GM12878 (cell line): ENCODE measurements around the gene OPRD1.

Source experiments
- ATF2 ChIP-seq: IDR thresholded peaks from 2 replicates; pipeline ENCODE4 v1.6.1; 2012; ENCODE audit warnings: low read length, inconsistent platforms
- CTCF ChIP-seq, 3 experiments: IDR thresholded peaks in 2 of 3; conservative IDR thresholded peaks in 1 of 3; 2 replicates each; pipeline ENCODE4 v1.5.1; 2011; ENCODE audit warnings: low read depth in 3 of 3, low read length in 3 of 3, mild to moderate bottlenecking in 3 of 3, control low read depth in 2 of 3, moderate library complexity in 2 of 3, inconsistent platforms in 1 of 3, mixed read lengths in 1 of 3; ENCODE audit not compliant: control insufficient read depth in 2 of 3, insufficient read depth in 1 of 3; ENCODE audit errors: extremely low read depth in 1 of 3
- EZH2 ChIP-seq: IDR thresholded peaks from 2 replicates; pipeline ENCODE4 v1.6.1; 2012; ENCODE audit warnings: low read depth, mild to moderate bottlenecking, control low read depth, inconsistent platforms, low read length, borderline replicate concordance; ENCODE audit not compliant: control insufficient read depth
- GABPA ChIP-seq: IDR thresholded peaks from 2 replicates; pipeline ENCODE4 v1.6.1; 2014; ENCODE audit warnings: antibody characterized with exemption, low read depth, mild to moderate bottlenecking, inconsistent platforms
- HDGF ChIP-seq: fragments of 450-650 bp; IDR thresholded peaks from 2 replicates; pipeline ENCODE4 v1.6.1; 2016; ENCODE audit warnings: antibody characterized with exemption
- MAX ChIP-seq: IDR thresholded peaks from 2 replicates; pipeline ENCODE4 v1.6.1; 2012; ENCODE audit warnings: low read depth, low read length, improper control_type of control experiment
- POU2F2 ChIP-seq: IDR thresholded peaks from 3 replicates; pipeline ENCODE4 v1.6.1; 2011; ENCODE audit warnings: low read depth, mild to moderate bottlenecking, low read length, borderline replicate concordance
- SMARCA5 ChIP-seq: fragments of 450-650 bp; IDR thresholded peaks from 2 replicates; pipeline ENCODE4 v1.6.1; 2017; ENCODE audit warnings: mild to moderate bottlenecking
- SUZ12 ChIP-seq: fragments of 200-600 bp; sonication (generic); IDR thresholded peaks from one replicate; pipeline ENCODE4 v1.6.1; 2018; ENCODE audit warnings: antibody characterized with exemption, mild to moderate bottlenecking; ENCODE audit not compliant: unreplicated experiment
- ZBED1 ChIP-seq: IDR thresholded peaks from 2 replicates; pipeline ENCODE4 v1.6.1; 2016; ENCODE audit warnings: borderline replicate concordance
- ZNF274 ChIP-seq: IDR thresholded peaks from one replicate; pipeline ENCODE4 v1.8.0; 2011; ENCODE audit not compliant: insufficient read length, insufficient read depth

- TF ChIP-seq CTCF (IDR thresholded peaks at IDR 0.05 in 2 of 3, conservative IDR thresholded peaks at IDR 0.05 in 1 of 3; ENCODE audit: control insufficient read depth in 2 of 3, extremely low read depth in 1 of 3, insufficient read depth in 1 of 3, low read depth in 3 of 3, low read length in 3 of 3) (no peak), ZBED1 (no peak), SUZ12 (no peak), EZH2 (no peak), ATF2 (no peak), SMARCA5 (no peak), GABPA (no peak), POU2F2 (no peak), HDGF (no peak), ZNF274 (no peak), MAX (no peak)
Observed at GRCh38 chr1:28773105-28773504, 38.9 kb upstream of the OPRD1 start.
